Ovary (tissue), 3 donors: Measurements from ENCODE around the gene TSHZ2.
"Not testable (repeated sequence)": the region's sequence is repeated elsewhere in the genome, so short reads cannot be mapped to it uniquely, and the experiment has no call there.

Source experiments
- CTCF ChIP-seq, 3 donors: fragments of 450-650 bp in 2 of 3; fragments of 200-600 bp in 1 of 3; IDR thresholded peaks; one replicate each; pipeline versions ENCODE4 v1.5.1 to v1.8.0; 2016 to 2022; ENCODE audit warnings: antibody characterized with exemption in 3 of 3, mild to moderate bottlenecking in 1 of 3
- EP300 ChIP-seq: sonication (generic); formaldehyde crosslinking; IDR thresholded peaks from one replicate; pipeline ENCODE4 v1.6.1; 2017; ENCODE audit warnings: antibody characterized with exemption
- POLR2A ChIP-seq: fragments of 450-650 bp; IDR thresholded peaks from one replicate; pipeline ENCODE4 v1.6.1; 2017; ENCODE audit warnings: antibody characterized with exemption, mild to moderate bottlenecking, moderate library complexity
- donor health status: DM: no; HTN: no; CAD: no.

GRCh38 chr20:53024653-53025052 lies 52.5 kb downstream of the TSHZ2 start:
- not testable (repeated sequence) for TF ChIP-seq CTCF (IDR thresholded peaks at IDR 0.05); EP300; POLR2A
